NCI-H460 (cell line): ENCODE data around the gene PODXL2. TPM values are rescaled to one million over a fixed set of nuclear protein-coding genes. Genes with fewer than 3 reads are reported as not detected.

ENCODE experiments used
- DNase-seq: peaks from one replicate; pipeline ENCODE4 v3.0.0-alpha.2; 2016; ENCODE audit warnings: low read depth; ENCODE audit errors: extremely low read depth
- polyA plus RNA-seq: library from polyadenylated mRNA; depleted of rRNA; stranded (reverse); fragments of >200 nt; gene quantifications from 2 replicates; pipeline ENCODE4 v1.2.3, GENCODE V29; 2014; cell fraction: nucleus; rRNA removed
- total RNA-seq: library from RNA; depleted of rRNA; stranded (reverse); fragments of >200 nt; shearing (Covaris generic); gene quantifications from 2 replicates; pipeline ENCODE4 v1.2.3, GENCODE V29; 2014; rRNA removed

PODXL2 gene, protein sequence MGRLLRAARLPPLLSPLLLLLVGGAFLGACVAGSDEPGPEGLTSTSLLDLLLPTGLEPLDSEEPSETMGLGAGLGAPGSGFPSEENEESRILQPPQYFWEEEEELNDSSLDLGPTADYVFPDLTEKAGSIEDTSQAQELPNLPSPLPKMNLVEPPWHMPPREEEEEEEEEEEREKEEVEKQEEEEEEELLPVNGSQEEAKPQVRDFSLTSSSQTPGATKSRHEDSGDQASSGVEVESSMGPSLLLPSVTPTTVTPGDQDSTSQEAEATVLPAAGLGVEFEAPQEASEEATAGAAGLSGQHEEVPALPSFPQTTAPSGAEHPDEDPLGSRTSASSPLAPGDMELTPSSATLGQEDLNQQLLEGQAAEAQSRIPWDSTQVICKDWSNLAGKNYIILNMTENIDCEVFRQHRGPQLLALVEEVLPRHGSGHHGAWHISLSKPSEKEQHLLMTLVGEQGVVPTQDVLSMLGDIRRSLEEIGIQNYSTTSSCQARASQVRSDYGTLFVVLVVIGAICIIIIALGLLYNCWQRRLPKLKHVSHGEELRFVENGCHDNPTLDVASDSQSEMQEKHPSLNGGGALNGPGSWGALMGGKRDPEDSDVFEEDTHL
- 20.8 and 23.4 TPM in 2 replicates for total RNA-seq
- 62.7 and 81.6 TPM in 2 replicates for polyA plus RNA-seq

DNA sequence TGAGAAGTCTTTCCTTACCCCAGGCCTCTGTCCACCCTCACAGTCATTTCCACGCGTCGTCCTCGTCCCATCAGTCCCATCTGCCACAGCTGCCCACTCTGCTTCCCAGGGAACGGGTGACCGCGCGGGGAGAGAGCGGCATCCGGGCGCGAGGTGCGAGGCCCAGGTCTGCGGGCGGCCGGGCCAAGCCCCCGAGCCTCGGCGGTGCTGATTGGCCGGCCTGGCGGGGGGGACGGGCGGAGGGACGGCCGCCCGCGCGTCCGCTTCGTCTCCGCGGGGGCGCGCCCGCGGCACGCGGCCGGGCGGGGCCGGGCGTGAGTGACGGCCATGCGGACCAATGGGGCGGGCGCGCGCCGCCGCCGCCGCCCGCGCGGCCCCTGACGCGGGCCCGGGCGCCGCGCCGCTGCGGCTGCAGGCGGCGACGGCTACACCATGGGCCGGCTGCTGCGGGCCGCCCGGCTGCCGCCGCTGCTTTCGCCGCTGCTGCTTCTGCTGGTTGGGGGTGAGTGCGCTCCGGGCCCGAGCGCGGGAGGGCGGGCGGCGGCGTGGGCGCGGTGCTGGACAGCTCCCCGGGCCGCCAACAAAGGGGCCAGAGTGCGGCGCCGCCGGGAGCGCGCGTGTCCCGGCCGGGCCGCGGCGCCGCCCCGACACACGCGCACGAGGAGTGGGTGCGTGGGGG is at the start of gene PODXL2:
TSS of gene PODXL2 (plus strand) at position 398 of the 679 bp plus-strand sequence. CDS start at position 433, 35 bp downstream.
- DNase-seq, result peak; percentile 43

DNA sequence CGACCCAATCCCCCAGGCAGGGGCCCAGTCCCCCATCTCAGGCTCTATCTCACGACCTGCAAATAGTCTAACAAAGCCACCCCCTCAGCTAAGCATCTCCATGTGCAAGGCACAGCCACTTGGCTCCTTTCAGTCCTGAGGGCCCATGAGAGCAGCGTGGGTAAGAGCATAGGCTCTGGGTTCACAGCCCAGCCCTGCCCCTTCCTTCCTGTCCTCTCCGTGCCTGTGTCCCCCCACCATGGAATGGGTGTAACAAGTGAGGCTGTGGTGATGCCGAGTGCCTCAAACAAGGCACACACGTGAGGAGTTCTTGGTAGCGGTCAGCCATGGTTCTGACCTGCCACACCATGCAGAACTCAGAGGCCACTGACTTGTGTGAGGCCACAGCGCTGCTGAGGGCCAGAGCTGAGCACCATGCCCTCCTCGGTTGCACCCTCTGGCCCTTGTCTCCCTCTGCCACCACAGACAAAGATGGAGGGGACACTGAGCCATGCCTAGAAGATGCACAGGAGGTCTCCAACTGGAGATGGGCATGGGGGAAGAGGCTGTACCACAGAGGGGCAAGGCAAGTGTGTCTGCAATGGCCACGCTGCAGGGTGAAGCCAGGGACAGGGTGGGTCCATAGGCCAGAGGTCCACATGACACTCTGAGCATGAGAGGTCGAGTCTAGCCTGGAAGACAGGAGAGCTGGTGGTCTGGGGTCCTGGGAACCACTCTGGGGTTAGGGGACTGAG is 48.5 kb upstream of the PODXL2 start:
- no peak for DNase-seq

DNA sequence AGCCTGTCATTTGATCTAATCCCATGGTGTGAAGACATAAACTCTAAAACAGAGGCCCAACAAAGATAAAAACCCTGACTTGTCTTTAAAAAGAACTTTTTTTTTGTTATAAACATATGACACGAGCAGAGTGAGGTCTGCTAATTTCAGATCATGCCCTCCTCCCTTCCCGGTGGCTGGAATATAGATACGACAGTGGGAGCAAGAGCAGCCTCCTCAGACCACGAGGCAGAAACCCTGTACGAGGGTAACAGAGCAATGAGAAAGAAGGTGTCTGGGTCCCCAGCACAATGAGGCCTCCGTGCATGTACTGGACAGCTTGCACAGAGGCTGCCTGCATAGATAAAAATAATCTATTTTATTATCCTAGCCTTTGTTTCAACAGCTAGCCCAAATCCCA is 44.3 kb upstream of the PODXL2 start:
- no peak for DNase-seq

DNA sequence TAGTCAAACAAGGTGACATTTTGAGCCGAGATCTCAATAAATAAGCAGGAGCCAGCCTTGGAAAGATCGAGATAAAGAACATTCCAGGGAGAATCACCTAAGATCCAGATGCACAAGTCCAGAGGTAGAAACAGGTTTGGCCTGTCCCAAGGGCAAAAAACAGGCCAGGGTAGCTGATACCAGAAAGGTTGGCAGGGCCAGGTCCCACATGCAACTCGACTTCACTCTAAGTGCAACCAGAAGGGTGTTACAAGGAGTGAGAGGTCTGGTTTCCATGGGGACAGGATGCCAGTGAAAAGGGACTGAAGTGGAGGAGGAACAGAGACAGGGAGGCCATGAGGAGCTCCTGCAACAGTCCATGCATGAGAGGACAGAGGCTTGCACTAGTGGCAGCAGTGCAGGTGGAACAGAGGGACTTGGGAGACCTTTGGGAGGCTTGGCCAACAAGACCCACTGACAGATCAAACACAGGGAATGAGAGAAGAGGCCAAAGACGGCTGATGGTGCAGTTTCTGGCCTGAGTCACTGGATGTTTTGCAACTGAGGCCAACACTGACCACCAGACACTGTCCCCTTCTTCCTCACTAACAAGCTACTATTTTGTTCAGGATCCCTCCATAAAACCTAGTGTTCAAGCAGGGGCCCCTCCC is 43.7 kb upstream of the PODXL2 start:
- DNase-seq, result no peak

DNA sequence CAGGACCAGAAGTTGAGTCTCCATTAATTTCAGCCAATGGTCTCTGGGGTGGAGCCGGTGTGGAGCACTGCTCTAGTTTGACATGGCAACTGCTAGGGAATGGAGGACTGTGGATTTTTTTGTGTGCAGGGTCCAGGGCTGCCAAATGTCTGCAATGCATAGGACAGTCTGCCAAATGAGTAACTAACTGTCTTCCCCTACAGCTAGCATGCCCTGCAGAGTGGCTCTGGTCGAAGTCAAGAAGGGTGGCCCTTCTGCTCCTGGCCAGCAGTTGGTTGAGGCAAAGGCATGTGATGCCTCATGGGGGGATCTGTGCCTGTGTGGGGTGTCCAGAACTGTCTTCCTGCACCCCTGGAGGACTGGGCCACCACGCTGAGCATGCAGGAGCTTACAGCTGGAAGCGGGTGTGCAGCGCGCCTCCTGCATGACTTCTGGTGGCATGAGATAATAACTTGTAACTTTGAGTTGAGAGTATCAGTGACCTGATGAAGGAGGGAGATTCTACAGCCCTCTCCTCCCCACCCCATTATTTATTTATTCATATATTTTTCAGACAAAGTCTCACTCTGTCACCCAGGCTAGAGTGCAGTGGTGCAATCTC is 43.1 kb upstream of the PODXL2 start:
- DNase-seq, result no peak

DNA sequence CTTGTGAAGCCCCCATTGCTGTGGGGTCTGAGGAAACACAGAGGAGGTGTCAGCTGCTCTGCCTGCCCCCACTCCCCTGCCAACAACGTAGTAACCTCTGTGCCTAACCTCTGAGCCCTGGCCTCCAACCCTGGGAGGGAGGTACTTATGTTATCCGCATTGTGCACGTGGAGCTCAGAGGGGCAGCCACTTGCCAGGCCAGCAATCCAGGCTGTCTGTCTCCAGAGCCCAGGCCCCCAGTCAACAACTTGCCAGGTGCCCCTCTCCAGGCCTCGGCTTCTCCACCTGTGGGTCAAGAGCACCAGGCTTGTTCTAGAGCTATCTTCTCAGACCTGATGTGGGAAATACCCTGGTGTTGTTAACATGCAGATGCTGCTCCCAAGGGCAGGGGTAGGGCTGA is 41.1 kb upstream of the PODXL2 start:
- no peak for DNase-seq

DNA sequence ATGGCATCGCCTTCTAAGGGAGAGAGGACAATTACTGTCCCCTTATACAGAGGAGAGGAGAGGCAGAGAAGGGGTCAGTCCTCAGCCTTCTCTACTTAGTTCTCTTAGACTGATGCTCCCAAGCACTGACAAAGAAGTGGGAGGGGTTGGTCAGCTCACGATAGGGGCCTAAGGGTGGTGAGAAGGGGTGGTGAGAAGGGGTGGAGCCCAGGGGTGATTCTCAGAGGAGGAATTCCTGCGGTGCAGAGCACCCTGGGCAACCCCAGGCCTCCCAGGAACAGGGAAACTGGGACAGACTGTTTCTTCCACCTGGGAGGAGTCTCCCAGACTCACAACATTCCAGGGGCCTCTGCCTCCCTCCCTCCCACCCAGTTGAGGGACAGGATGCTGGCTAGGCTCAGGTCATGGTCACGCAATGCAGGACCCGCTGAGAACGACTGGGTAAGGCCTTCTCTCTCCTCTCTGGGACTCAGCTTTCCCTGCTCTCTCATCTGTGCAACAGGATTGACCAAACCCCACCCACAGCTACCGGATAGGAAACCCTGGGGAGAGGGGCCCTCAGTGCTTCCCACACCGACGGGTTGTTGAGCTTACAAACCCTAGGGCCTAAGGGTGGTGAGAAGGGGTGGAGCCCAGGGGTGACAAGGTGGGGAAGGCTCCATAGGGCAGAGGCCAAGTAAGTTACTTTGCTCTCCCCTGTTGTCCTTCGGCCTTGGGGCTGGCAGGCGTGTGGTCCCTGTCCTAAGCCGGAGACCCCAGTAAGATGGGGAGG is 40.0 kb upstream of the PODXL2 start:
- no peak for DNase-seq

DNA sequence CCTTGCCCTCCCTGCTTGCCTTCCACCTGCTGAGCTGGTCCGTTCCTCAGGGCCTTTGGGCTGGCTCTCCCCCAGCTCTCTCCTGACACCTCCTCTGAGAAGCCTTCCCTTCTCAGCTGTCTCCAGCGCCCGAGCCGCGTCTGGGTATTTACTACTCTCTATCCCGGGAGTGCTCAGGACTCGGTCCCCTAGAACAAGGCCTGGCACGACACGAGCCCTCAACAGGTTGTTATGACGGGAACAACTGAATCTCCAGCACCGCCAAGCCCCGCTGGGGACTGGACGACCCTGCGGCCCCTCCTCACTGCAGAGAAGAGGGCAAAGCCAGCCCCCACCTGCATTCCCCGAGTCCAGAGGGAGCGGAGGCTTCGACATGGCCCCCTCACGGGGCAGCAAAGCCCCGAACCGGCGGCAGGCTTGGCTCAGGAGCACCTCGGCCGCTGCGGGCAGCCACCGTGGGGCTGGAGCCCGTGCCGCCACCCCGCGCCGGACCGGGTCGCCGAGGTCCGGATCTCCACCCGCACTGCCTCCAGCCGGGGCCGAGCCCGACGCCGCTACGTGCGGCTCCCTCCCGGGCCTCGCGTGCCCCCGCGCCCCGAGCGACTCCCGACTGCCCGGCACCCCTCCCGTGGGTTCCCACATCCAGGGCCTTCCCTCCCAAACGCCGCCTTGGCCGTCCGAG is 39.2 kb upstream of the PODXL2 start:
- DNase-seq, result no peak

DNA sequence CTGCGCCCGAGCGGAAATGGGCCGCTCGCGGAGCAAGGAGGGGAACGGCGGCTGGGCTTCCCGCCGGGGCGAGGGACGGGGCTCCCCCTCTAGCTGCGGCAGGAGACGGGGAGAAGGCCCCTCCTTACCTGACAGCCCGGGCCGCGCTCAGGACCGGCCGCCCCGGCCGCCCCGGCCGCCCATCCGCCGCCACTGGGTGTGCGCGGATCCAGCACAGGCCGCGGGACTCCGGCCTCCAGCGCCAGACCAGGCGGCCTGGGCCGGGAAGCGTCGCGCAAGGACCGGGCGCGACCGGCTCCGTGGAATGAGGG is 38.7 kb upstream of the PODXL2 start:
- no peak for DNase-seq

DNA sequence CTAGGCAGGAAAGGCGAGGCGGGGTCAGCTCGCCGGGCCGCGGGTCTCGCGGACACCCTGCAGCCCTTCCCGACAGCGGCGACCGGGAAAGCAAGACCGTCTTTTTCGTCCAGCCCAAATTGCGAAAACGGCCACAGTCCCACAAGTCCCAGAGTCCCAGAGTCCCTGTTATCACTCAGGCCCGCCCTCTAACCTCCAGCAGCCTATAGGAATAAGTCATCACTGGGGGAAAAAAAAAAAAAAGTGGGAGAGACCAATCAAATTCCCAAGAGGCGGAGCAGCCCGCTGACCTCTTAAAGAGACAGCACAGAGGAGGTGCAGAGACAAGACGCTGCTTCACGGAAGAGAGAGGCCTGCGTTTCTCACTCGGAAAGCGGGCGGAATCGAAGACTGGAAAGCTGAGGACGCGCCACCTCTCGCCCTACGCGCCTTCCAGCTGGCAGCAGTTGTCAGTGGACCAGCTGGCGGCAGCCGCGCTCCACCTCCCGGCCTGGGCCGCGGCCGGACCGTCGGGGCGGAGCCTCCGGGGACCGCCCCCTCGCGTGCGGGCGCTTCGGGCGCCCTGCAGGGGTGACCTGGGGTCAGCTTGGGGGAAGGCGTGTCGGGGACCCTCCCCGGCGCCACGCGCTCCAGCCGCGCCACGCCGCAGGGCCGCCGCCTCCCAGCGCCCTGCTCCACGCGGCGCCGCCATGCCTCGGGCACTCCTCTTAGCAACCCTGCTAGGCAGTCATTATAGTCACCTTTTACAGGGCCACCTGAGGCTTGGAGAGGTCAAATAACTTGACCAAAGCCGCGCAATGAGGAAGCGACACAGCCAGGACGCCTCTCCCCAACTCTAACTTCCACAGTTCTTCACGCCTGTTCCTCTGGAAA is 38.2 kb upstream of the PODXL2 start, which contains the start of gene TPRA1:
TSS of gene TPRA1 (minus strand) at position 141 of the 873 bp plus-strand sequence. CDS start 10,587 bp downstream, outside the sequence.
- DNase-seq, result peak; percentile 95

DNA sequence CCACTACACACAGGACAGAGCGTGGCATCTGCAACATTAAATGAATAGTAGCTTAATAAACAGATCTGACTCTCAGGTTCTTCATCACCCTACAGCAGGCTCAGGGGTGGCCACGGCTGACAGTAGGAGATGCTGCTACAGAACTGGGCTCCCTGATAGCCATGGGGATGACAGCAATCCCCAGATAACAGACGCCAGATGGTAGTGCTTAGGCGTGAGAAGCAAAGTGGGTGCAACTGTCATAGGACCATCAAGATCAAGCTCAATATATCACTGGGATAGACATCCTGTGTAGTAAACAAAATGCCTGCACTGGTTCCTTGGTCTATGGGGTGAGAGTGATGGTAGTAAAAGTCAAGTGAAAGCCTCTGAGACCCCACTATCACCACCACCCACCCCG is 35.8 kb upstream of the PODXL2 start:
- DNase-seq, result no peak

DNA sequence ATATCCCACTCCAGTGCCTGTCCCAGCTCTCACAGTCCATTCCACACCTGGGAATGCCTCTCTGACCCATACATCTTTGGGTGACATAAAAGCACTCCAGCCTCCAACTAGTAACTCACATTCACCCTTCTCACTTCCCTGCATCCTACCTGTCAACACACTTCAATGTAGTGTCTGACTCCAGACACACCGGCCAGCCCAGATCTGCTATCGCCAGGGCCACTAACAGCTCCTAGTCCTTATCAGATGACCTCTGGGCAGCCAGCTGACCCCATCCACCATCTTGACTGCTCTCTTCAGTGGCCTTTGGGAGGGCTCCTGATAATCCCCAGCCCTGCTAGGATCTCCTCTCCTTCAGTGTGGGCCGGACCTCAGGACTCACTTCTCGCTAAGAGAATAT is 33.7 kb upstream of the PODXL2 start:
- no peak for DNase-seq

DNA sequence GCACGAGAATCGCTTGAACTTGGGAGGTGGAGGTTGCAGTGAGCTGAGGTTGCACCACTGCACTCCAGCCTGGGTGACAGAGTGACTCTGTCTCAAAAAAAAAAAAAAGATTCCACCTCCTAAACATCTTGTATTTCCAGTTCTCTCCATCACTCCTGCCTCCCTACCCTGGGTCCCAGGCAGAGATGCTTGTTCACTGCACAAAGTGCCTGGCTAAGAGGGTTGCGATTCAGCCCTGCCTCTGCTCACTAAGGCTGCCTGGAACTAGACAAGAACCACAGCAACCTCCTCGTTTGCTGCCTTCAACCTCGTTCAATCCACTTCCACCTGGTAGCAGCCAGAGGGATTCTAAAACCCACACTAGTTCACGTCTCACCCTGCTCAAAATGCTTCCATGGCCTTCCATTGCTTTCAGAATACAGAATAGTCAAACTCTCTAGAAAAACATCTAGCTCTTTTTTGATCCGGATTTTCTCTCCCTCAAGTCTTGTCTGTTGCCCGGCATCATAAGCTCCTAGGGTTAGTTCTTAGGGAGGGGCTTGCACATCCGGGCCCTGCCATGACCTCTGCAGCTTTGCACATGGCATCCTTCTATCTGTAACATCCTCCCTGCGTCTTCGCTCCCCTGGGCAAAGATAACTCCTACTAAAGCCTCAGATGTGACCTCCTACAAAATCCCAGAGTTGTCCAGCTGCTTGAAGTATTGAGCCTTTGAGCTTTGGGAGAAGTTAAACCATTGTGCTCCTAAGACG is 31.8 kb upstream of the PODXL2 start:
- no peak for DNase-seq

DNA sequence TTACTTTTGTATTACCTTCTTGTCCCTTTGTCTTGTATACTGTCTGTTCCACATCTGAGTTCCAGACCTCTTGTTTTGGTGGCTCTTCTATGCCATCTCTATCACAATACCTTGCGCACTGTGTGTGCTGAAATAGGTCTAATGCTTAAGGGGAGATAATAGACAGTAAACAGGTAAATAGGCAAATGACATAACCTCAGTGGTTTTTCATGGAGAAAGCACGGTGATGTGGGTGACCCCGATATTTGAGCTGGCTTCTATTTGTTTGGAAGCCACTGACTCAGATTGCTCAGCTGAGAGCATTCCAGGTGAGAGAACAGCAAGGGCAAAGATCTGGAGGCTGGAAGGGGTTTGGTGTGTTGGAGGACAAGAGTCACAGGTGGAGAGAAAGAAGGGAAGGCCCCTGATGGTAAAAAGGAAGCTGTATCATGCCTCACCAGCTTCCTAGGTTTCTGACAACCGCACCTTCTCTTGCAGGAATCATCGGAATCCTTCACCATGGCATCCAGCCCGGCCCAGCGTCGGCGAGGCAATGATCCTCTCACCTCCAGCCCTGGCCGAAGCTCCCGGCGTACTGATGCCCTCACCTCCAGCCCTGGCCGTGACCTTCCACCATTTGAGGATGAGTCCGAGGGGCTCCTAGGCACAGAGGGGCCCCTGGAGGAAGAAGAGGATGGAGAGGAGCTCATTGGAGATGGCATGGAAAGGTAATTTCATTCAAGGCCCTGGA is 30.0 kb upstream of the PODXL2 start:
- DNase-seq, result no peak

DNA sequence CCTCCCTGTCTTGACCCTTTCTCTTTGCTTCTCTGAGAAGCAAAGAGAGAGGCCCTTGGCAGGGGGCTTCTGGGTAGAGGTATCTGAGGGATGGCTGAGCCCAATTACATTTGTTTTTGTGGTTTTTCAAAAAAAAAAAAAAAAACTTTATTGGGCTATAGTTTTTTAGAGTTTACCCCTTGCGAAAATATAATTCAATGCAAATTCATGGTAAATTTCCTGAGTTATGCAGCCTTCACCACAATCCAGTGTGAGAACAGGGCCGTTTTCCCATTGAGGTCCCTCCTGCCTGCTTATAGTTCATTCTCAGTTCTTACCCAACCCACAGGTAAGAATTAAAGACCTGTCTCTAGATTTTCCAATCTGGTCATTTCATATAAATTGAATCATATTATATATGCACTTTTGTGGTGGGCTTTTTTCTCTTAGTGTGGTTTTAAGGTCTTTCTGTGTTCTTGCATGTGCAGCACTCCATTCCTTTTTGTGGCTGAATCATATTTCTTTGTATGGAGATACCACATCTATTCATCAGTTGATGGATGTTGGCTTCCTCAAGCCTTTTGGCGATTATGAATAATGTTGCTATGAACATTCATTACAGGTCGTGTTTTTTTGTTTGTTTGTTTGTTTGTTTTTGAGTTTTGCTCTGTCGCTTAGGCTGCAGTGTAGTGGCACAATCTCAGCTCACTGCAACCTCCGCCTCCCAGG is 28.1 kb upstream of the PODXL2 start:
- DNase-seq, result no peak

DNA sequence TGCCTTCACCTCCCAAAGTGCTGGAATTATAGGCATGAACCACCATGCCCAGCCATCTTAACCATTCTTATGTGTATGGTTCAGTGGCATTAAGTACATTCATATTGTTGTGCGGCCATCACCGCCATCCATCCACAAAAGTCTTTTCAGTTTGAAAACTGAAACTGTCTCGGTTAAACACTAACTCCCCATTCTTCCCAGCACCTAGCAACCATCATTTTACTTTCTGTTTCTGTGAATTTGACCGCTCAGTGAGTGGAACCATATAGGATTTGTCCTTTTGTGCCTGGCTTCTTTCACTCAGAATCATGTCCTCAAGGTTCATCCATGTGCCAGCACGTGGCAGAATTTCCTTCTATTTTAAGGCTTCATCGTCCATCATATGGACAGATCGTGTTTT is 24.9 kb upstream of the PODXL2 start:
- DNase-seq, result no peak
